ENCODE measurements around the gene PLAC1. TPM values are rescaled to one million over a fixed set of nuclear protein-coding genes. Genes with fewer than 3 reads are reported as not detected.

The PLAC1 gene
- total RNA-seq, 2 donors from 2014 or later, result 1.1 TPM; not detected in 1

DNA sequence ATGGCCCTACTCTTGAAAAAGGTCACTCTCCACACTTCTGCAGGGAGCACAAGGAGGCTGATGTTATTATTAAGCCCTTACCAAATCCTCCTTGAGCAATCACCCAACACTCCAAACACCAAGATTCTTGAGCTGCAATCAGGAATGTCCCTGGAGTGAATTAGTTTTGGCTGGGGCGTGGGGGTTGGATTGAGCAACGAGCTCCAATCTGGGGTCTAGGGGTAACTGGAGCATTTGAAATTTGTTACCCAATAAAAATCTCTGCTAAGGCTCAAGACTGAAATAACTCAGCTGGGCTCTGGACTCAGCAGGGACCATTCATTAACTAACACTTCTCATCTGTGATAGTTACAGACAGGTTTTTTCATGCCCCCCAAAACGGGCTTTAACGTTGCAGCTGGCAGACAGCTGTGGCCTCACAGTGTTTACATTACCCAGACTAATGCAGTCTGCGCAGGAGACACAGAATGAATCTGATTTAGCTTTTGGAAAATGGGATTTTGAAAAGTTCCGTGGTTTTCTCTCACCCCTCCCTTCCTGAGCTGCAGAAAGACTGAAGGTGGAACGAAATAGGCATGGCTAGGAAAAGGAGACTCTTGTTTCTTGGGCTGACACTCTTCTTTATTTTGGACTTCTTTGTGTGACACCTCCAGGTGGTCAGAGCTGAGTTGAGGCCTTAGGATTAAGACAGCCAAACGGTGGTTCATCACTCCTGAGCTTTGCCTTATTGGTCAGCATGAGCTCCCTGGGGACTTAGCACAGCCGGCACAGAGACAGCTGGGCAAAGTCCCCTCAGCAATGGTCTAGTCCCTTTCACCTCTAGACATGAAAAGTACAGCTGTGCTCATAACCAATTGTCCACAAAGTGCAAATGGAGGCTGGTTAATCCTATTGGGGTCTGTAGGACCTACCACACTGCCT is 26.6 kb downstream of the PLAC1 start:
- no peak overlapping the region for H3K27ac Mint-ChIP-seq
- H3K4me3 Mint-ChIP-seq, result no peak overlapping the region
- H3K4me1 Mint-ChIP-seq, result no peaks in the 10 kb centered on the region
- no peaks in the 10 kb centered on the region for H3K36me3 Mint-ChIP-seq (ENCODE audit: low read depth)
- ATAC-seq (replicated peaks), result no peak
- H3K9me3 Mint-ChIP-seq, result no peaks in the 10 kb centered on the region
- peaks cover 14% of the 10 kb centered on the region for H3K27me3 Mint-ChIP-seq

DNA sequence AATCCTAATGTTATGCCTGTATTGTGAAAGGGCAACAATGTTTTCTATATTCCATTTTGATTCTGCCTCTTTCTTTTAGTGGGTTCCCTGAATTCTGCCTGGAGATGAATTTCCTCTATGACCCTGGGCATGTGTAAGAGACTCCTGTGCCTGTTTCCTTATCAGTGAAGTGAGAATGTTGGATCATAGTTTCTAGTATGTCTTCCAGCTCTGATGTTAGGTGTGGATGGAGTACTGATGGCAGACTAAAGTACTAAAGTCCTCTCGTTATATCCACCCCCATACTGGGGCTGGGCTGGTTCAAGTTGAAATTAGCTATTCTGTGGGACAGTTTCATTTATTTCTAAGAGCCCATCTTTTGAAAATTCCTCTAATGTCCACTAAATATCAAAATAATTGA is 29.6 kb downstream of the PLAC1 start:
- Mint-ChIP-seq H3K27ac (no peak overlapping the region), H3K36me3 (ENCODE audit: low read depth) (no peaks in the 10 kb centered on the region), H3K9me3 (no peaks in the 10 kb centered on the region), H3K4me3 (no peak overlapping the region), H3K4me1 (no peaks in the 10 kb centered on the region), H3K27me3 (peaks cover 16% of the 10 kb centered on the region)
- no peak for ATAC-seq (replicated peaks)

DNA sequence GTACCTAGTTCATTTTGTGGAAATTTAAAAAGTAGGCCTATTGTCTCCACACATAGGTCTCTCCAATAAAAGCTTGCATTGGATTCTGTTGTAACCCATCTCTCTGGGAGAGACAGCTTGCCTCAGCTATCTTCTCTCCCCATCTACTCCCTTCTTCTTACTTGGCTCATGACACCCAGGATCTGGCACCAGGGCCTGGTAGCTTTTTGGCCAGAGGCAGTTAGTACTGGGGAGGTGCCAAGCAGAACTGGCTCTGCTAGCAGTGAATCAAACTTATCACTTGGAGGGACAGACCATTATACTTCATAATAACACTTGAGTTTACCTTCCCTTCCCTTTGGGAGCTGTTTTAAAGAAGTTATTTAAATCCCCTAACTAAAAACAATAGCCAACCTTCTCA is 31.8 kb downstream of the PLAC1 start:
- Mint-ChIP-seq H3K27me3 (peaks cover 6% of the 10 kb centered on the region), H3K4me1 (no peaks in the 10 kb centered on the region), H3K27ac (no peak overlapping the region), H3K9me3 (no peaks in the 10 kb centered on the region), H3K36me3 (ENCODE audit: low read depth) (no peaks in the 10 kb centered on the region), H3K4me3 (no peak overlapping the region)
- ATAC-seq (replicated peaks), result no peak

DNA sequence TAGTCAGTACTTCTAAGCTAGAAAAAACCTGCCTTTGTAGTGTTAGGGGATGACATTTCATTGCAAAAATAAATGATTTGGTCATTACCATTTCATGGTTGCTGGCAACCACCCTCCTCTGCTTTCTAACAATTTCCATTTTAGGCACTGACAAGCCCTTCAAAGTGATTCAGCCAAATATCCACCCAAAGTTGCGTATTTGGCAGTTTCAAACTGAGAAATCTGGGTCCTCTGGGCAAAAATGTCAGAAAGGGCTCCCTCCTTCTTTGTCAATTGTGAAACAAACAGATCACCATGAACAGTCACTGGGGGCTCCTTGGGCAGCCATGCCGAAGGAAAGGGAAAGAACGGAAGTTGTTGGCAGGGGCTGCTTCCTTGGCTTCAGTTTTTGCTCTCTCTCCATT is 33.0 kb downstream of the PLAC1 start:
- Mint-ChIP-seq H3K9me3 (no peaks in the 10 kb centered on the region), H3K4me1 (no peaks in the 10 kb centered on the region), H3K27ac (peak overlapping the region; percentile 56), H3K27me3 (peaks cover 6% of the 10 kb centered on the region), H3K36me3 (ENCODE audit: low read depth) (no peaks in the 10 kb centered on the region), H3K4me3 (peak overlapping the region; percentile 17)
- peak; percentile 60 for ATAC-seq (replicated peaks)

DNA sequence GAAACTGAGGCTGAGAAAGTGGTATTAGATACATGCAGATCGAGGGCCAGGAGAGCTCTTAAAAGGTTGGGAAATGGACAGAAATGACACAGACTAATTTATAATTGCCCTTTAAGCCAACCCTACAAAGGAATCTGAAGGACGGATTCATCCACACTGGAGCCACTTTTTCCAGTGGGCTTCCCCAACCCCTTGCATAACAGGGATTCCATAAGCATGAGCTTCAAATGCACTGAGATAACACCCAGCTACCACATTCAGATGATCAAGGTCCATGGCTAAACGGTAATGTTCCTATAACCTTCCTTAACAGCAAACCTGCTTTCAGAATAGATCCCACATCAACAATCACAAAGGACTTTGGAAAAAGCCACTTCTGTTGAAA is 34.2 kb downstream of the PLAC1 start:
- no peaks in the 10 kb centered on the region for H3K36me3 Mint-ChIP-seq (ENCODE audit: low read depth)
- H3K27ac Mint-ChIP-seq, result no peak overlapping the region
- no peak for ATAC-seq (replicated peaks)
- H3K4me3 Mint-ChIP-seq, result no peak overlapping the region
- H3K9me3 Mint-ChIP-seq, result no peaks in the 10 kb centered on the region
- H3K4me1 Mint-ChIP-seq, result no peaks in the 10 kb centered on the region
- peaks cover 9% of the 10 kb centered on the region for H3K27me3 Mint-ChIP-seq

DNA sequence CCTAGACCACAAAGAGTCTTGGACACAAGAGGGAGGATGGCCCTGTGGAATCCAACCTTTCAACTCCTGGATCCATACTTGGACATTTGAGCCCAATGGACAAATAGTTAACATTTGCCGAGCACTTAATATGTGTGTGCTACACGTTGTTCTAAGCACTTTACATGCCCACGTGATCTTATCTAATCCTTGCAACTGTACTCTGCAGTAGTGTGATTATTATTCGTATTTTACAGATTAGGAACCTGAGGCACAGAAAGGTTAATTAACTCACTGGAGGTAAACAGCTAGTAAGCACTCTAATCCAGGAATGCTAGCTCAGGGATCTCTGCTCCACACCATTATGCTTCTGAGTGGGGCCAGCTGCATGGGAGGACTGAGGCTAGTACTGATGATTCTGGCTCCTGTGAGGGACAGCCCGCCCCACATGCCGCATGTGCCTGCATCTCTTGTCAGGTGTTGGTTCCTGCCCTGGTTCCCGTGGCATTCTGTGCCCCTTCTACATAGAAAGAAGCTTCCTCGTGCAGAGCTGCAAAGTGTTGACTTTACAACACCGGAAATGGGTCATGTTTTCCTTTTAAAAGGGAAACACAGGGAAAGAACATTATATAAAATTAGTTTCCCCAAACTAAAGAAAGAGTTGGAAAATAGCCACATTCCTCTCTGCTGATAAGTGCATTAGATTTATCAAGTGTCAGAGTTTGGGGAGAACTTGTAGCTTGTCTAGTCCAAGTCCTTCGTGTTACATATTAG is 34.8 kb downstream of the PLAC1 start:
- peaks cover 9% of the 10 kb centered on the region for H3K27me3 Mint-ChIP-seq
- ATAC-seq (replicated peaks), result no peak
- no peak overlapping the region for H3K4me3 Mint-ChIP-seq
- no peaks in the 10 kb centered on the region for H3K9me3 Mint-ChIP-seq
- no peak overlapping the region for H3K27ac Mint-ChIP-seq
- H3K36me3 Mint-ChIP-seq (ENCODE audit: low read depth), result no peaks in the 10 kb centered on the region
- no peaks in the 10 kb centered on the region for H3K4me1 Mint-ChIP-seq

DNA sequence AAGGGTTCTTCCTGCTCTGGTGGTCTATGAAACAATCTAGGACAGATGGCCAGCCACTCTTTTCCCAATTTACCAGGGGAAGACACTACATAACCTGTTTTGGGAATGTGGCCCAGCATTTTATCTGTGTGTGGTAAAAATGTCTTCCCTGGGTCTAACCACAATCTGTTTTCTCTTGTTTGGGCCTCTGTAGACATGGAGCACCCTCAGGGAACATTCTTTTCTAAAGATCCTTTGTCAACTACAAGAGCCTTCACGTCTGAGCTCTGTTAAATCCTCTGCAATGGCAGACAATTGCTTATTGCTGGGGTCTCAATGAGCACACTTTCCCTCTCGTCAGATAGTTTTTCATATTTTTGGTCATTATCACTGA is 35.5 kb downstream of the PLAC1 start:
- Mint-ChIP-seq H3K4me1 (no peaks in the 10 kb centered on the region), H3K4me3 (no peak overlapping the region), H3K36me3 (ENCODE audit: low read depth) (no peaks in the 10 kb centered on the region), H3K27ac (no peak overlapping the region), H3K9me3 (no peaks in the 10 kb centered on the region), H3K27me3 (peaks cover 5% of the 10 kb centered on the region)
- no peak for ATAC-seq (replicated peaks)

DNA sequence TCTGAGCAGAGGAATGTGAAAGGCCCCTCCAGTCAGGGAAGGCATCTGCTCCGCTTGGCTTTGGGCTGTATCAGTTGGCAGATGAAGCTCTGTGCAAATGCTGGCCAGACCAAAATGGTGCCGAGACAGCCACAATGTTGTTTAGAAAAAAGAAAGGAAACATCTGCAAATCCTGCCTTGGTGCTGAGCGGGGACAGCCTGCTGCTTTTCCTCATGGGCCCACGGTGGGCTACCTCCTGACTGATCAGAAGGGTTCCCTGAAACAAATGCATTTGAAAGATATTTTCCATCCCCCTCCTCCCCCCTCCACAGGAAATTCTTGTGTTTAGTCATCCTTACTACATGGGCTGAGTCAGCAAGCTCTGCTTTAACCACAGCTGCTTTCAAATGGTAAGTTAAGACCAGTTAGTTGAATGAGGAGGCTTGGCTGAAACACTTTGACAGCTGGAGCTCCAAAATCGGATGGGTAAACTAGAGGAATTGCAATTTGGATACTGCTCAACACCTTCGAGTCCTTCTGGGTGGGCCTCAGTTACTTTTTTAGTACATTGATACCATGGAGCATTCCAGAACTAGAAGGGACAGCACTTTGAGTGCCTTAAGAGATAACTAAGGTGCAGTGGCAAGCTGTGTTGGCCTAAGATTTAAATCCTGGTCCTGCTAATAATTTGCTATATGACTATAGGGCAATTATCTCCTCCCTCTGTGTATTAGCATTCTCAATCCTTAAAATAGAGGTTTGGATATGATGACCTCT is 36.0 kb downstream of the PLAC1 start:
- H3K27me3 Mint-ChIP-seq, result peaks cover 5% of the 10 kb centered on the region
- H3K36me3 Mint-ChIP-seq (ENCODE audit: low read depth), result no peaks in the 10 kb centered on the region
- no peaks in the 10 kb centered on the region for H3K9me3 Mint-ChIP-seq
- H3K4me1 Mint-ChIP-seq, result no peaks in the 10 kb centered on the region
- no peak overlapping the region for H3K4me3 Mint-ChIP-seq
- ATAC-seq (replicated peaks), result peak; percentile 86
- no peak overlapping the region for H3K27ac Mint-ChIP-seq

DNA sequence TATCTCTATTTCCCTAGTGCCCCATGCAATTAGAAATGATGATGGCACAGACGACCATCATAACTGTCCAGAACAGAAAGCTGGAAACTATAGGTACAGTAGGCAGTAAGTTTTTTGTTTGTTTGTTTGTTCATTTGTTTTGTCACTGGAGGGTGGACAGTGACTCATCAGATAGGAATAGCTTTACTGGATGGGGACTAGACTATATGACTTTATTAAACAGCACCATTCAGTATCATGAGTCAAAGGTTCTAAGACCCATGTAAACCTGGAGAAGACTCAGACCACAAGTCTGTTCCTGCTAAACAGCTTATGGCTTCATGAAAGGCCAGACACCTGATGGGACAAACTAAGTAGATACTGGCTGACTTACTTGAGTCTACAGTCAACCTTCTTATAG is 38.4 kb downstream of the PLAC1 start:
- Mint-ChIP-seq H3K36me3 (ENCODE audit: low read depth) (no peaks in the 10 kb centered on the region), H3K9me3 (no peaks in the 10 kb centered on the region), H3K27me3 (peaks cover 5% of the 10 kb centered on the region), H3K4me3 (no peak overlapping the region), H3K4me1 (no peaks in the 10 kb centered on the region), H3K27ac (no peak overlapping the region)
- ATAC-seq (replicated peaks), result no peak

DNA sequence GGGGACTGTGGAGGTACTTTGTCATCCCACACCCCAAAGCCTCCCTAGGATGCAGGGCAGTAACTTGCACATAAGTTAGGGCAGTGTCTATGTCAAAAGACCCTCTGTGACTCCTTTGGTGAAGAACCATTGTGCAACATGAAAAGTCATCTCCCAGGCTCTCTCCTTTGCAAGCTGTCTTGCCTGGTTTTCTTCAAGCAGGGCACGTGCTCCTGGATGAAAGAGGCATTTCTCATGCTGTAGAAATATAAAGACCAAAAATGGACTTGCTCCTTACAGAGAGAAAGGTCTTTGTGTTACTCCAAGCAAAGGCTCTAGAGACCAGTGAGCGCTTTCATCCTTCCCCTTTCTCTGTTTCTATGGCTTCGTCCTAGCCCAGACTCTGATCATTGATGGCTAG is 44.9 kb downstream of the PLAC1 start:
- H3K9me3 Mint-ChIP-seq, result no peaks in the 10 kb centered on the region
- H3K27ac Mint-ChIP-seq, result no peak overlapping the region
- H3K4me1 Mint-ChIP-seq, result no peaks in the 10 kb centered on the region
- ATAC-seq (replicated peaks), result no peak
- H3K27me3 Mint-ChIP-seq, result no peaks in the 10 kb centered on the region
- no peak overlapping the region for H3K4me3 Mint-ChIP-seq
- H3K36me3 Mint-ChIP-seq (ENCODE audit: low read depth), result no peaks in the 10 kb centered on the region

DNA sequence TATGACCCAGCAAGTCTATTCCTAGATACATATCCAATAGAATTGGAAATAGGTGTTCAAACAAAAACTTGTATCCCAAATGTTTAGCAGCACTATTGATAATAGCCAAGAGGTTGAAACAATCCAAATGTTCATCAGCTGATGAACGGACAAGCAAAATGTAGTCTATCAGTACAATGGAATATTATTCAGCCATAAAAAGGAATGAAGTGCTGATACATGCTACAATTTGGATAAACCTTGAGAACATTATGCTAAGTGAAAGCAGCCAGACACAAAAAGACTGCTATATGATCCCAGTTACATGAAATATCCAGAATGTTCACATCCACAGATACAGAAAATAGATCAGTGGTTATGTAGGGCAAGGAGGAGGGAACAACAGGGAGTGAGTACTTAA is 50.1 kb downstream of the PLAC1 start:
- no peaks in the 10 kb centered on the region for H3K9me3 Mint-ChIP-seq
- H3K36me3 Mint-ChIP-seq (ENCODE audit: low read depth), result no peaks in the 10 kb centered on the region
- ATAC-seq (replicated peaks), result no peak
- no peak overlapping the region for H3K27ac Mint-ChIP-seq
- no peaks in the 10 kb centered on the region for H3K4me1 Mint-ChIP-seq
- H3K27me3 Mint-ChIP-seq, result peaks cover 3% of the 10 kb centered on the region
- no peak overlapping the region for H3K4me3 Mint-ChIP-seq

DNA sequence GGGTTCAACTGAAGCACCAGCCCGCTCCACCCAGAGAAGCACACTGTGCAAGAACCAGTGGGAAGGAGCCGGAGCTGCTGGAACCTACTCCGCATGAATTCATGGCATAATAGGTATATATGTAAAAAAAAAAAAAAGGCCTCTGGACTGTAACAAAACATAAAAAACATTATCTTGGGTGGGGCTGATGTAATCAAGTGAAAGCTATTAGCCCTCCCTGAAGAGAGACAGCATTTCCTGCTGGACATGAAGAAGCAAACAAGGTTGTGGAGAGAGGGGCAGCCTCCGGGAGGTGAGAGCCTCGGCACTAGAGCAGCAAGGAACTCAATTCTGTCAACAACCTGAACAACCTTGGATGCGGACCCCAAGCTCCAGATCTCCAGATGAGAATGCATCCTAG is 50.7 kb downstream of the PLAC1 start:
- ATAC-seq (replicated peaks), result no peak
- Mint-ChIP-seq H3K27me3 (peaks cover 3% of the 10 kb centered on the region), H3K27ac (no peak overlapping the region), H3K4me1 (no peaks in the 10 kb centered on the region), H3K36me3 (ENCODE audit: low read depth) (no peaks in the 10 kb centered on the region), H3K9me3 (no peaks in the 10 kb centered on the region), H3K4me3 (no peak overlapping the region)

DNA sequence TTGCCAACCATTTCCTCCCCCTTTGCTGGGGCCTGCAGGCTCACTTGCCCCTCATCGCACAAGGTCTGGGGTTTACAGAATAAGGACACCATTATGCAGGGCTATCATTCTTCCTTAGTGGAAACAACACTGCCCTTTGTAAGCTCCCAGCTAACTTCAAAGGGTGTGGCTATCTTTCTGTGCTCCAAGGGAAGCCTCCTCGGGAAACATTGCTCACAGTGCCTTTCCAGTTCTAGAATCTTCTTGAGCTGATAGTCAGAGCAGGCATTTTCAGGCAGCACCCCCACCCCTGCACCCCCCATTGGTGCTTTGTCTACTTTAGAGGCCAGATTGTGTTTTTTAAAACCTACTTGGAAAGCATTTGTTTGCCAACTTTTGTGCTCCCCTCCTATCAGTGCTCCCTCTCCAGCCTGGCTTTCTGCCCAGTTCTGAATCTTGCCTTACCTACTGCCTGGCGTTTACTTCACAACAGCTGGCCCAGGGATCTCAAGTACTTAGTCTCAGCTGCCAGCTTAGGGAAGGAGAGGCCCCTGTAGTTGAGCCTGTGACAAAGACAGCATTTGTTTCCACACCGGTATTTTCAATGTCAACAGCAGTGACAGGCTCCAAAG is 53.5 kb downstream of the PLAC1 start:
- Mint-ChIP-seq H3K4me1 (no peaks in the 10 kb centered on the region), H3K27me3 (peaks cover 3% of the 10 kb centered on the region), H3K4me3 (no peak overlapping the region), H3K27ac (no peak overlapping the region), H3K36me3 (ENCODE audit: low read depth) (no peaks in the 10 kb centered on the region), H3K9me3 (no peaks in the 10 kb centered on the region)
- ATAC-seq (replicated peaks), result no peak

All from activated T-helper 17 cell treated with anti-CD3 and anti-CD28 coated beads, Interleukin-2, amount 50 U/mL, for 72 hours (primary cell).